Measurements from ENCODE around the gene C1orf115. TPM values are rescaled to one million over a fixed set of nuclear protein-coding genes. Genes with fewer than 3 reads are reported as not detected.

The C1orf115 gene
- total RNA-seq, 1 donor from 2014 or later: 1.8 TPM

DNA sequence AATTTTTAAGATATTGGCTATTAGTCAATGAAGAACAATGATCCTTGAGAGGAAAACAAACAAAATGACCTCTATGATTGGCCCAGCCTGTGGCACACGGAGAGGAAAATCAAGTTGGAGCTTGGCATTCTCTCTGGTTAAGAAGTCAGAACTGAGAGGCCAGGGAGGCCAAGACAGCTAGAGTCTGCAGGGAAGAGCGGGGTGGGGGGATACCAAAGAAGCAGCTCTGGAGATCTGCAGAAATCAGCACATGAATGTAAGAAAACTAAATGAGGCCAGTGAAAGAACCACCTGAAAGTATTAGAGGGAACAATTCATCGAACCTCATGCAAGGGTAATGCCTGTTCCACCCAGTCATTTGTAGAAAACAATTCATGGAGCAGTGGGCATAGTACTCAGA, 23.8 kb upstream of the C1orf115 start:
- Histone ChIP-seq H3K4me1 (ENCODE audit: insufficient read depth, low read length) (no peaks in the 10 kb centered on the region), H3K79me2 (ENCODE audit: insufficient read depth, low read length) (no peaks in the 10 kb centered on the region), H4K20me1 (ENCODE audit: insufficient read depth, low read length) (no peaks in the 10 kb centered on the region), H3K4me2 (ENCODE audit: low read length) (no peak overlapping the region), H3K9ac (ENCODE audit: low read length) (no peak overlapping the region), H3K27ac (ENCODE audit: low read depth, low read length) (no peak overlapping the region), H3K27me3 (ENCODE audit: insufficient read depth, low read length) (no peaks in the 10 kb centered on the region), H3K36me3 (ENCODE audit: insufficient read depth, low read length) (no peaks in the 10 kb centered on the region), H2AFZ (ENCODE audit: low read depth, low read length) (no peak overlapping the region), H3K9me3 (ENCODE audit: insufficient read depth, low read depth, low read length) (no peaks in the 10 kb centered on the region), H3K4me3 (ENCODE audit: insufficient read depth, low read depth, low read length) (no peak overlapping the region)
- no peaks in the 10 kb centered on the region for H3K27me3 Mint-ChIP-seq (ENCODE audit: low read depth, unreplicated experiment)
- TF ChIP-seq EZH2 (IDR thresholded peaks at IDR 0.05; ENCODE audit: insufficient read depth, low read length): no peak
- TF ChIP-seq, protein P1, sequence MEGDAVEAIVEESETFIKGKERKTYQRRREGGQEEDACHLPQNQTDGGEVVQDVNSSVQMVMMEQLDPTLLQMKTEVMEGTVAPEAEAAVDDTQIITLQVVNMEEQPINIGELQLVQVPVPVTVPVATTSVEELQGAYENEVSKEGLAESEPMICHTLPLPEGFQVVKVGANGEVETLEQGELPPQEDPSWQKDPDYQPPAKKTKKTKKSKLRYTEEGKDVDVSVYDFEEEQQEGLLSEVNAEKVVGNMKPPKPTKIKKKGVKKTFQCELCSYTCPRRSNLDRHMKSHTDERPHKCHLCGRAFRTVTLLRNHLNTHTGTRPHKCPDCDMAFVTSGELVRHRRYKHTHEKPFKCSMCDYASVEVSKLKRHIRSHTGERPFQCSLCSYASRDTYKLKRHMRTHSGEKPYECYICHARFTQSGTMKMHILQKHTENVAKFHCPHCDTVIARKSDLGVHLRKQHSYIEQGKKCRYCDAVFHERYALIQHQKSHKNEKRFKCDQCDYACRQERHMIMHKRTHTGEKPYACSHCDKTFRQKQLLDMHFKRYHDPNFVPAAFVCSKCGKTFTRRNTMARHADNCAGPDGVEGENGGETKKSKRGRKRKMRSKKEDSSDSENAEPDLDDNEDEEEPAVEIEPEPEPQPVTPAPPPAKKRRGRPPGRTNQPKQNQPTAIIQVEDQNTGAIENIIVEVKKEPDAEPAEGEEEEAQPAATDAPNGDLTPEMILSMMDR (IDR thresholded peaks at IDR 0.05; ENCODE audit: insufficient read depth, low read depth, low read length): no peak
- FAIRE-seq: no peak
- no peak for DNase-seq (ENCODE audit: low read depth)
- no peak overlapping the region for H3K27ac Mint-ChIP-seq (ENCODE audit: unreplicated experiment)
- no peaks in the 10 kb centered on the region for H3K36me3 Mint-ChIP-seq (ENCODE audit: low read depth, unreplicated experiment)
- H3K4me1 Mint-ChIP-seq (ENCODE audit: low read depth, unreplicated experiment): no peaks in the 10 kb centered on the region
- peaks cover 2% of the 10 kb centered on the region for H3K9me3 Mint-ChIP-seq (ENCODE audit: unreplicated experiment)
- no peak overlapping the region for H3K4me3 Mint-ChIP-seq (ENCODE audit: unreplicated experiment)

GRCh38 chr1:220669005-220669404, 21.2 kb upstream of the C1orf115 start:
- no peak for FAIRE-seq
- Histone ChIP-seq H3K36me3 (ENCODE audit: insufficient read depth, low read length) (no peaks in the 10 kb centered on the region), H3K4me1 (ENCODE audit: insufficient read depth, low read length) (no peaks in the 10 kb centered on the region), H3K79me2 (ENCODE audit: insufficient read depth, low read length) (no peaks in the 10 kb centered on the region), H3K9ac (ENCODE audit: low read length) (no peak overlapping the region), H3K27me3 (ENCODE audit: insufficient read depth, low read length) (no peaks in the 10 kb centered on the region), H2AFZ (ENCODE audit: low read depth, low read length) (no peak overlapping the region), H3K27ac (ENCODE audit: low read depth, low read length) (no peak overlapping the region), H4K20me1 (ENCODE audit: insufficient read depth, low read length) (no peaks in the 10 kb centered on the region), H3K9me3 (ENCODE audit: insufficient read depth, low read depth, low read length) (no peaks in the 10 kb centered on the region), H3K4me3 (ENCODE audit: insufficient read depth, low read depth, low read length) (no peak overlapping the region), H3K4me2 (ENCODE audit: low read length) (no peak overlapping the region)
- DNase-seq (ENCODE audit: low read depth): no peak
- H3K27ac Mint-ChIP-seq (ENCODE audit: unreplicated experiment): no peak overlapping the region
- H3K4me1 Mint-ChIP-seq (ENCODE audit: low read depth, unreplicated experiment): no peaks in the 10 kb centered on the region
- H3K4me3 Mint-ChIP-seq (ENCODE audit: unreplicated experiment): no peak overlapping the region
- no peak for TF ChIP-seq EZH2 (IDR thresholded peaks at IDR 0.05; ENCODE audit: insufficient read depth, low read length)
- TF ChIP-seq, protein P1 (IDR thresholded peaks at IDR 0.05; ENCODE audit: insufficient read depth, low read depth, low read length): no peak
- H3K9me3 Mint-ChIP-seq (ENCODE audit: unreplicated experiment): peaks cover 2% of the 10 kb centered on the region
- no peaks in the 10 kb centered on the region for H3K36me3 Mint-ChIP-seq (ENCODE audit: low read depth, unreplicated experiment)
- H3K27me3 Mint-ChIP-seq (ENCODE audit: low read depth, unreplicated experiment): no peaks in the 10 kb centered on the region

DNA sequence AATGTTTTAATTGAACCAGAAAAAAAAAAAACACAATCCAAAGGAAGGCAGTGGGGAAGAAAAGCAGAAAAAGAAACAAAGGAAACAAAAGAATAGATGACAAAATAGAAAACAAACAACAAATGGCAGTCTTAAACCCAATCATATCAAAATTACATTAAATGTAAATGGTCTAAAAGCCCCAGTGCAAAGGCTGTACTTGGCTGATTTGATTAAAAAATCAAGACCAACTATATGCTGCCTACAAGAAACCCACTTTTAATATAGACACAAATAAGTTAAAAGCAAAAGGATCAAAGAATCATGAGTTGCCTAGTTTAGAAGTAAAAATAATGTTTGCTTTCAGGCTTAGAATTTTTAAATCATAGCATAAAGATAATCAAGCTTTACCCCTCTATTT, 19.8 kb upstream of the C1orf115 start:
- Mint-ChIP-seq H3K4me3 (ENCODE audit: unreplicated experiment) (no peak overlapping the region), H3K4me1 (ENCODE audit: low read depth, unreplicated experiment) (no peaks in the 10 kb centered on the region), H3K27me3 (ENCODE audit: low read depth, unreplicated experiment) (no peaks in the 10 kb centered on the region), H3K36me3 (ENCODE audit: low read depth, unreplicated experiment) (no peaks in the 10 kb centered on the region), H3K9me3 (ENCODE audit: unreplicated experiment) (peaks cover 2% of the 10 kb centered on the region), H3K27ac (ENCODE audit: unreplicated experiment) (no peak overlapping the region)
- FAIRE-seq (no peak), DNase-seq (ENCODE audit: low read depth) (no peak)
- TF ChIP-seq EZH2 (IDR thresholded peaks at IDR 0.05; ENCODE audit: insufficient read depth, low read length): no peak
- TF ChIP-seq, protein P1 (IDR thresholded peaks at IDR 0.05; ENCODE audit: insufficient read depth, low read depth, low read length): no peak
- no peak overlapping the region for H2AFZ ChIP-seq (ENCODE audit: low read depth, low read length)
- H3K4me2 ChIP-seq (ENCODE audit: low read length): no peak overlapping the region
- no peaks in the 10 kb centered on the region for H3K27me3 ChIP-seq (ENCODE audit: insufficient read depth, low read length)
- no peaks in the 10 kb centered on the region for H3K4me1 ChIP-seq (ENCODE audit: insufficient read depth, low read length)
- H3K79me2 ChIP-seq (ENCODE audit: insufficient read depth, low read length): no peaks in the 10 kb centered on the region
- H4K20me1 ChIP-seq (ENCODE audit: insufficient read depth, low read length): no peaks in the 10 kb centered on the region
- no peaks in the 10 kb centered on the region for H3K9me3 ChIP-seq (ENCODE audit: insufficient read depth, low read depth, low read length)
- H3K9ac ChIP-seq (ENCODE audit: low read length): no peak overlapping the region
- H3K27ac ChIP-seq (ENCODE audit: low read depth, low read length): no peak overlapping the region
- no peaks in the 10 kb centered on the region for H3K36me3 ChIP-seq (ENCODE audit: insufficient read depth, low read length)
- H3K4me3 ChIP-seq (ENCODE audit: insufficient read depth, low read depth, low read length): no peak overlapping the region

Measured in astrocyte (in vitro differentiated cells and primary cell).